Suprapubic skin (tissue), 4 donors: ENCODE data around the gene TNFRSF8. TPM values are rescaled to one million over a fixed set of nuclear protein-coding genes. Genes with fewer than 3 reads are reported as not detected.

Experiments
- DNase-seq, 2 donors: peaks; one replicate each; pipeline ENCODE4 v3.0.0-alpha.2; 2019; ENCODE audit warnings: low spot score in 2 of 2
- H3K27ac ChIP-seq: fragments of 200-600 bp; sonication (generic); one replicate; pipeline ENCODE4 v1.5.1; 2019
- H3K27me3 ChIP-seq: fragments of 200-600 bp; sonication (generic); one replicate; pipeline ENCODE4 v1.5.1; 2019
- H3K36me3 ChIP-seq: fragments of 200-600 bp; sonication (generic); one replicate; pipeline ENCODE4 v1.5.1; 2019
- H3K4me1 ChIP-seq: fragments of 200-600 bp; sonication (generic); one replicate; pipeline ENCODE4 v1.5.1; 2019
- H3K4me3 ChIP-seq: fragments of 200-600 bp; sonication (generic); one replicate; pipeline ENCODE4 v1.5.1; 2019; ENCODE audit warnings: mild to moderate bottlenecking
- H3K9me3 ChIP-seq: fragments of 200-600 bp; sonication (generic); one replicate; pipeline ENCODE4 v1.5.1; 2019
- CTCF ChIP-seq, 2 donors: fragments of 200-600 bp in 1 of 2; fragments of 450-650 bp in 1 of 2; sonication (generic) in 1 of 2; IDR thresholded peaks; one replicate each; pipeline ENCODE4 v1.5.1; 2016 to 2019; ENCODE audit warnings: antibody characterized with exemption in 2 of 2, mild to moderate bottlenecking in 1 of 2, moderate library complexity in 1 of 2
- EP300 ChIP-seq: sonication (generic); formaldehyde crosslinking; IDR thresholded peaks from one replicate; pipeline ENCODE4 v1.6.1; 2017; ENCODE audit warnings: antibody characterized with exemption
- POLR2A ChIP-seq, 2 donors: fragments of 450-650 bp; IDR thresholded peaks; one replicate each; pipeline ENCODE4 v1.6.1; 2017; ENCODE audit warnings: antibody characterized with exemption in 2 of 2, mild to moderate bottlenecking in 2 of 2, moderate library complexity in 2 of 2
- POLR2AphosphoS5 ChIP-seq, 3 donors: sonication (generic); formaldehyde crosslinking; IDR thresholded peaks; one replicate each; pipeline ENCODE4 v1.6.1; 2017; ENCODE audit warnings: antibody characterized with exemption in 3 of 3
- WGBS: methylation state at CpG from one replicate; pipeline ENCODE4 v1.1.5; 2018; 5-methylcytosine and 5-hydroxymethylcytosine counted together
- total RNA-seq, 4 donors: library from RNA; depleted of rRNA; stranded (reverse); fragments of >200 nt; gene quantifications; one replicate each; pipeline ENCODE4 v1.1.0, GENCODE V29; 2016

TNFRSF8 gene
- total RNA-seq, 4 donors from 2014 or later, result 0.30 to 1.2 (median 0.75) TPM

- Histone ChIP-seq H3K27ac (peak within 1 kb of the TSS; percentile 83), H3K36me3 (no peaks in the 10 kb centered on the region), H3K4me3 (peak within 1 kb of the TSS; percentile 65), H3K9me3 (no peaks in the 10 kb centered on the region), H3K4me1 (peaks cover 39% of the 10 kb centered on the region), H3K27me3 (peaks cover 7% of the 10 kb centered on the region)
- TF ChIP-seq POLR2A (IDR thresholded peaks at IDR 0.05) (peak; percentile 33 to 79), CTCF (IDR thresholded peaks at IDR 0.05) (no peak), EP300 (no peak), POLR2AphosphoS5 (IDR thresholded peaks at IDR 0.05) (no peak)
- DNase-seq, result no peak
- 11% methylated on average over 19 of the region's 79 CpGs for WGBS
These were observed 103.9 kb downstream of the TNFRSF8 start, which contains the start of gene TNFRSF1B for GRCh38 chr1:12166834-12167492. TNFRSF1B (plus strand) TSS chr1:12166991; CDS start chr1:12167092, 101 bp downstream.

DNA sequence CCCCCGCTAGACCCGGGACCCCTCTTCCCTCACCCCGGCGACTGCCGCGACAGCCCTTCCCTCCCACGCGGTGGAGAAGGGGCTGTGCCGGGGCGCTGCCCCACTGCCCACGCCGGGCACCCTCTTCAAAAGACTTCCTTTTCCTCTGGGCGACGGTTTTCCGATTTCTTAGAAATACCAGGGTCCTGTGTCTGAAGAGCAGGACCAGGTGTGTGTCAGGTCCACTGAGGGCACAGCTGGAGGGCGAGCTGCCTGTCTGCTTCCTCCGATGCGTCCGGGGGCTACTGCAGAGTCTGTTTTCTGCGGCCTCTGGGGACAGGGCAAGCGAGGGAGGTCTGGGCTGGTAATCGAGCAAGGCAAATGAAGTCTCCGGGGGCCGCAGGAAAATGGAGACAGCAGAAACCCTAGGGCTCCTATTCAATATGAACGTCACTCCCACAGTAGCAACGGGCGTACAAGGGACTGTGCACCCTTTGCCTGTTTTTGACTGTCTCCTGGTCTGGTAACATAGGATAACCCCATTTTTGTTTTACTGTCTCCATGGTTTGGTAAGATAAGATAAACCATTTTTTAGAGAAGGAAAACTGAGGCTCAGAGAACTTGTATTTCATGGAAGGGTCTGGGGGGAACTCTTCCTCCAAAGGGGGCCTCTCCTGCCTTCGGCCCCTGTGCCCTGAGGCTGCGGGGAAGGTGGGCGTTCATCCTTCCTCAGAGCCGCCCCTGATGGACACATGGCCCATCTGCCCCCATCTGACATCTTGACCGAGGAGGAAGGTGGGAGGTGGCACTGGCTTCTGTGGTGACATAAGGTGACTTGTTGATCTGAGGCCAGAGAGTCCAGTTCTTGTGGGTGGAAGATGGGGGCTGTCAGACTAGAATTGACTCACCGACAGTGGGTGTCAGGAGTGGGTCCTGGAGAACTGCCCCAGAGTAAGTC is 104.7 kb downstream of the TNFRSF8 start:
- DNase-seq, result no peak
- TF ChIP-seq POLR2A (IDR thresholded peaks at IDR 0.05) (no peak), EP300 (no peak), POLR2AphosphoS5 (IDR thresholded peaks at IDR 0.05) (no peak)
- no peaks in the 10 kb centered on the region for H3K9me3 ChIP-seq
- H3K27ac ChIP-seq, result peak overlapping the region; percentile 83
- H3K27me3 ChIP-seq, result peaks cover 7% of the 10 kb centered on the region
- peak overlapping the region; percentile 65 for H3K4me3 ChIP-seq
- peaks cover 34% of the 10 kb centered on the region for H3K4me1 ChIP-seq
- WGBS, result 27% methylated on average over 27 of the region's 33 CpGs
- no peaks in the 10 kb centered on the region for H3K36me3 ChIP-seq

DNA sequence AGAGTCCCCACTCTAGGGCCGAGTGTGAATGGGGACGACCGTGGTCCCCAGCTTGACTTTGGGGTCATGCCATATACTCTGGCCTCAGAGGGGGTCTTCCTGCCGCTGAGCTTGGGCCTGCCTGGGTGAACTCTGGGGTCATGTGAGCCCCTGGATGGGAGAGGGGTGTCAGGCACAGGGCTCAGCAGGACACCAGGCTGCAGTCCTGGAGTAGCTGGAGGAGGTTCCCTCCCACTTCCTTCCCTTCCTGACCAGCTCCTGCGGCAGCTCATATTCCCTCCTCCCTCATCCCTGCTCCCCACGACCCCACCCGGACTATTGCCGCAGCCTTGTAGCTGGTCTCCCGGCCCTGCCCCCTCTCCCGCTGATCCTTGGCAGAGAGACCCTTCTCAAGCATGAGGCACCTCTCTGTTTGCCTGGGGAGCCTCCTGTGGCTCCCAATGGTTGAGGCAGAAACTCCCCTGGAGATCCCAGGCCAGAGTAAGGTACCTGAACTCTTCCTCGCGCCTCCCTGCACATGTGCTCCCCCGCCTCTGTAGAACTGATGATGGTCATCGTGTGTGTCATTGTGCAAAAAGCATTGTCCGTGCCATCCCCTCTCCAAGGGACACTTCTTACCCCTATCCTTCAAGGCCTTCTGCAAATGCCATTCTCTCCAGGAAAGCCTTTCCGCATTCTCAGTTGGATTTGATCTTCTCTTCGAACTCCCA is 105.5 kb downstream of the TNFRSF8 start:
- 72% methylated on average over 17 of the region's 17 CpGs for WGBS
- Histone ChIP-seq H3K36me3 (no peaks in the 10 kb centered on the region), H3K4me3 (peak overlapping the region; percentile 65), H3K27me3 (peaks cover 7% of the 10 kb centered on the region), H3K9me3 (no peaks in the 10 kb centered on the region), H3K27ac (peak overlapping the region; percentile 83), H3K4me1 (peaks cover 40% of the 10 kb centered on the region)
- DNase-seq, result no peak
- TF ChIP-seq EP300, result no peak

DNA sequence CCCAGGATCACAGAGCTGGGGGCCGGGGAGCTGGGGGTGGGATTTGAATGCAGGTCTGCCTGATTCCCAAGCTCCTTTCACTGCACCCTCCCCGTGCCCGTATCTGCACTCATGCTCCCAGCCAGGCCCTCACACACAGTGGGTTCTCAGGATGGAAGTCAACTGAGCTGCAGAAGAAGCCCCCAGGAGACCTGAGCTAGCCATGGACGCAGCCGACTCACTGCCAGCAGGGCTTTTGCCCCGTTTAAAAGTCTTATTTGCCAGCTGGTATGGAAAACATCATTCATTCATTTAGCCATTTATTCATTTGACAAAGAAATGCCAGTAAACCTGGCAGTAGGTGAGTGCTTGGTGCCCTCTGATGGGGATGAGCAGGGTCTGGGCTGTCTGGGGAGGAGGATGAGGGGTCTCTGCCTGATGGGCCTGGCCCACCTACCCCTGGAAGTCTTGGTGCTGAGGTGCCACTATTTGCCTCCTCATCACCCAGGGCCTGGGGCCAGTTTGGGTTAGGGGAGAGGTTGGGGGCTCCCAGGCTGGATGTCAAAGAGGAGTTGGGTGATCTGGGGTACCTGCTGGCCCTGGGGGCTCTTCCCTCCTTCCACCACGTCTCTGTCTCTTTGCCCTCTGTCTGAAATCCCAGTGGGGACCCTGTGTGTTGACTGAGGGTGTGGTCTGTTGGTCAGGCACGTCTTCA is 106.5 kb downstream of the TNFRSF8 start:
- TF ChIP-seq CTCF (IDR thresholded peaks at IDR 0.05), result no peak
- TF ChIP-seq EP300, result no peak
- no peak for TF ChIP-seq POLR2A (IDR thresholded peaks at IDR 0.05)
- TF ChIP-seq POLR2AphosphoS5 (IDR thresholded peaks at IDR 0.05), result no peak
- H3K27me3 ChIP-seq, result peaks cover 7% of the 10 kb centered on the region
- peak overlapping the region; percentile 65 for H3K4me3 ChIP-seq
- peaks cover 47% of the 10 kb centered on the region for H3K4me1 ChIP-seq
- DNase-seq, result no peak
- H3K36me3 ChIP-seq, result no peaks in the 10 kb centered on the region
- no peaks in the 10 kb centered on the region for H3K9me3 ChIP-seq
- WGBS, result 71% methylated on average over 8 of the region's 8 CpGs
- peak overlapping the region; percentile 36 for H3K27ac ChIP-seq

DNA sequence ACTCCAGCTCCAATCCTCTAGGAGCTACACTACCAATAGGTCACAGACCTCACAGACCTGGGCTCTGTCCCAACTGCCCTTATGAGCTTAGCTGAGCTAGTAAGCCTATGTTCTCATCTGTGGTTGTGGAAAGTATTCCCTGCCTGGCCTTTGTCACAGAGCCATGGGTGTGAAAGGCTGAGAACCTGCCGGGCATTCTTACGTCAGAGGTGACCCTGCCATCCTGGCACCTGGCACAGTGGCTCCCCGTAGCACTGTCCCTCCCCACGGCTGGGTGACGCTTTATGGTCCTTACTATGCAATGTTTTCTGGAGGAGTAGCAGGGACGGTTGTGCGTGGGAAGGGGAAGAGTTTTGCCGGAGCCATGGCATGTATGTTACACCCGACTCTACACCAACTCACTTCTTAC is 107.2 kb downstream of the TNFRSF8 start:
- peaks cover 7% of the 10 kb centered on the region for H3K27me3 ChIP-seq
- no peaks in the 10 kb centered on the region for H3K36me3 ChIP-seq
- H3K4me1 ChIP-seq, result peaks cover 54% of the 10 kb centered on the region
- H3K4me3 ChIP-seq, result no peak overlapping the region
- H3K9me3 ChIP-seq, result no peaks in the 10 kb centered on the region
- H3K27ac ChIP-seq, result no peak overlapping the region
- 84% methylated on average over 8 of the region's 9 CpGs for WGBS
- DNase-seq, result no peak
- TF ChIP-seq EP300, result no peak
- no peak for TF ChIP-seq CTCF (IDR thresholded peaks at IDR 0.05)
- TF ChIP-seq POLR2A (IDR thresholded peaks at IDR 0.05), result peak in 1 of 2 donors; percentile 15
